PC-9 (cell line): Measurements from ENCODE around the gene FTO. TPM values are rescaled to one million over a fixed set of nuclear protein-coding genes. Genes with fewer than 3 reads are reported as not detected.

Experiments
- BruUV-seq: library from RNA; stranded (reverse); fragments of 400-500 nt; replicated peaks from 2 replicates; lab custom pipeline; 2021; lab: Mats Ljungman, UMichigan
- CTCF ChIA-PET: fragments of 300-600 bp; sonication (Branson Sonifier 250); formaldehyde crosslinking; loops from one replicate; lab custom pipeline; 2022; ENCODE audit warnings: antibody characterized with exemption; lab: Charles Lee
- POLR2A ChIA-PET: fragments of 300-600 bp; sonication (Branson Sonifier 250); formaldehyde crosslinking; loops from one replicate; lab custom pipeline; 2022; ENCODE audit warnings: antibody characterized with exemption; ENCODE audit not compliant: unreplicated experiment; lab: Charles Lee
- DNase-seq, 2 experiments: peaks; one replicate each; pipeline versions ENCODE4 v3.0.0 to v3.0.0-alpha.2; 2015 to 2022; ENCODE audit warnings: mixed read lengths in 1 of 2
- H2AFZ ChIP-seq: fragments of 200-600 bp; sonication (generic); 2 replicates; pipeline ENCODE4 v1.8.1; 2017; ENCODE audit warnings: antibody characterized with exemption
- H3F3A ChIP-seq: fragments of 200-600 bp; sonication (generic); 2 replicates; pipeline ENCODE4 v1.8.1; 2017; ENCODE audit warnings: antibody characterized with exemption, mild to moderate bottlenecking, low read depth; ENCODE audit not compliant: insufficient read depth
- H3K27ac ChIP-seq: fragments of 200-600 bp; sonication (generic); 2 replicates; pipeline ENCODE4 v1.6.1; 2016; ENCODE audit warnings: mixed run types
- H3K27me3 ChIP-seq: fragments of 200-600 bp; sonication (generic); 2 replicates; pipeline ENCODE4 v1.6.1; 2016; ENCODE audit warnings: low read depth, mixed run types; ENCODE audit not compliant: insufficient read depth
- H3K36me3 ChIP-seq: fragments of 200-600 bp; sonication (generic); 2 replicates; pipeline ENCODE4 v1.6.1; 2016; ENCODE audit warnings: low read depth, mixed run types
- H3K4me1 ChIP-seq: fragments of 200-600 bp; sonication (generic); replicated peaks from 2 replicates; pipeline ENCODE4 v1.6.1; 2016; ENCODE audit warnings: mixed run types; ENCODE audit not compliant: insufficient read depth
- H3K4me2 ChIP-seq: fragments of 200-600 bp; sonication (generic); 2 replicates; pipeline ENCODE4 v1.6.1; 2017; ENCODE audit warnings: mixed run types
- H3K4me3 ChIP-seq: fragments of 200-600 bp; sonication (generic); 2 replicates; pipeline ENCODE4 v1.6.1; 2016; ENCODE audit warnings: mixed run types
- H3K79me2 ChIP-seq: fragments of 200-600 bp; sonication (generic); 2 replicates; pipeline ENCODE4 v1.6.1; 2017; ENCODE audit warnings: low read depth, mixed run types
- H3K9me2 ChIP-seq: fragments of 200-600 bp; sonication (generic); 2 replicates; pipeline ENCODE4 v1.8.1; 2017; ENCODE audit warnings: mild to moderate bottlenecking; ENCODE audit not compliant: insufficient read depth
- H3K9me3 ChIP-seq: fragments of 200-600 bp; sonication (generic); 2 replicates; pipeline ENCODE4 v1.8.1; 2016; ENCODE audit warnings: low read depth; ENCODE audit not compliant: insufficient read depth
- H4K20me1 ChIP-seq: fragments of 200-600 bp; sonication (generic); 2 replicates; pipeline ENCODE4 v1.8.1; 2017; ENCODE audit not compliant: insufficient read depth
- CTCF ChIP-seq: fragments of 200-600 bp; sonication (generic); conservative IDR thresholded peaks from 2 replicates; pipeline ENCODE4 v1.6.1; 2017; ENCODE audit warnings: mixed run types, antibody characterized with exemption, mild to moderate bottlenecking, moderate library complexity
- EZH2 ChIP-seq: fragments of 200-600 bp; sonication (generic); IDR thresholded peaks from 2 replicates; pipeline ENCODE4 v1.8.0; 2017; ENCODE audit warnings: antibody characterized with exemption, low read depth
- intact Hi-C: fragments of 100-400 bp; cut with micrococcal nuclease; formaldehyde crosslinking; loops from one replicate; pipeline ENCODE4 v1.10.0; 2022; ENCODE audit not compliant: unreplicated experiment
- total RNA-seq: library from RNA; stranded (reverse); gene quantifications from 2 replicates; pipeline ENCODE4 v1.2.3, GENCODE V29; 2021

The FTO gene
- total RNA-seq, 1 experiment from 2014 or later: 58.1 TPM

GRCh38 chr16:54009464-54010176, 305.7 kb downstream of the FTO start:
- H3K9me3 ChIP-seq: peaks cover 16% of the 10 kb centered on the region
- intact Hi-C loops: no loop called here
- H3K4me2 ChIP-seq: no peak overlapping the region
- no peaks in the 10 kb centered on the region for H3F3A ChIP-seq
- H4K20me1 ChIP-seq: no peaks in the 10 kb centered on the region
- no peak overlapping the region for H2AFZ ChIP-seq
- H3K27ac ChIP-seq: no peak overlapping the region
- no peaks in the 10 kb centered on the region for H3K36me3 ChIP-seq
- ChIA-PET CTCF (no interaction called here), POLR2A (no interaction called here)
- H3K9me2 ChIP-seq: no peaks in the 10 kb centered on the region
- no peaks in the 10 kb centered on the region for H3K4me1 ChIP-seq
- no peak overlapping the region for H3K4me3 ChIP-seq
- no peak for DNase-seq
- TF ChIP-seq CTCF (no peak), EZH2 (no peak)
- no peaks in the 10 kb centered on the region for H3K79me2 ChIP-seq
- H3K27me3 ChIP-seq: no peaks in the 10 kb centered on the region
- BruUV-seq: no TSS peak

- Histone ChIP-seq H3K79me2 (no peaks in the 10 kb centered on the region), H3F3A (no peaks in the 10 kb centered on the region), H3K4me2 (0 out of 2 replicates have a peak overlapping the region, but pooled peaks have one; percentile 5), H3K4me1 (peaks cover 10% of the 10 kb centered on the region), H3K9me3 (peaks cover 16% of the 10 kb centered on the region), H3K4me3 (no peak overlapping the region), H3K27ac (no peak overlapping the region), H4K20me1 (no peaks in the 10 kb centered on the region), H3K36me3 (no peaks in the 10 kb centered on the region), H3K9me2 (no peaks in the 10 kb centered on the region), H2AFZ (no peak overlapping the region), H3K27me3 (no peaks in the 10 kb centered on the region)
- ChIA-PET CTCF (no interaction called here), POLR2A (no interaction called here)
- BruUV-seq: no TSS peak
- peak in 1 of 2 experiments; percentile 69 for DNase-seq
- intact Hi-C loops: no loop called here
- TF ChIP-seq EZH2 (no peak), CTCF (no peak)
Measured at GRCh38 chr16:54015147-54015546, 311.2 kb downstream of the FTO start.

GRCh38 chr16:54022362-54022761, 318.4 kb downstream of the FTO start:
- Histone ChIP-seq H3K79me2 (no peaks in the 10 kb centered on the region), H3K27me3 (no peaks in the 10 kb centered on the region), H3K9me2 (no peaks in the 10 kb centered on the region), H2AFZ (no peak overlapping the region), H3K27ac (no peak overlapping the region), H3K4me3 (no peak overlapping the region), H3K9me3 (0 out of 2 replicates have a peak, but pooled peaks cover 4% of the 10 kb centered on the region), H3F3A (peaks cover 22% of the 10 kb centered on the region), H3K36me3 (no peaks in the 10 kb centered on the region), H4K20me1 (no peaks in the 10 kb centered on the region), H3K4me1 (peaks cover 22% of the 10 kb centered on the region), H3K4me2 (no peak overlapping the region)
- TF ChIP-seq CTCF (no peak), EZH2 (no peak)
- ChIA-PET POLR2A (no interaction called here), CTCF (interaction anchor here (0.6 to 0.7 kb wide), 2 partner anchors 57 to 69 kb away, joined by 3 read pairs; no protein-coding TSS in a partner anchor)
- no TSS peak for BruUV-seq
- no peak for DNase-seq
- intact Hi-C loops: no loop called here
